ENCODE measurements around the gene SCARF1. TPM values are rescaled to one million over a fixed set of nuclear protein-coding genes. Genes with fewer than 3 reads are reported as not detected.

The SCARF1 gene
- polyA plus RNA-seq, 3 donors = 5.2 to 23.4 (median 6.3) TPM

GRCh38 chr17:1651559-1651844 is 6.0 kb upstream of the SCARF1 start:
- peaks cover 61 to 75% of the 10 kb centered on the region in 2 donors for H3K36me3 Mint-ChIP-seq
- H3K4me1 Mint-ChIP-seq = peaks cover 27% of the 10 kb centered on the region
- peaks cover 34% of the 10 kb centered on the region for H4K20me1 ChIP-seq (ENCODE audit: insufficient read depth, low read length)
- DNase-seq = no peak
- H3K9me3 ChIP-seq (replicated peaks in 1 of 2; ENCODE audit: control insufficient read depth in 1 of 2, insufficient read depth in 1 of 2, low read length in 2 of 2) = no peaks in the 10 kb centered on the region
- no peaks in the 10 kb centered on the region for H3K79me2 ChIP-seq (ENCODE audit: insufficient read depth, low read length)
- H3K4me1 ChIP-seq (ENCODE audit: control insufficient read depth in 1 of 2, insufficient read depth in 2 of 2, low read length in 2 of 2) = peaks cover 26 to 37% of the 10 kb centered on the region in 2 donors
- H3K27me3 ChIP-seq (ENCODE audit: control insufficient read depth in 2 of 2, insufficient read depth in 2 of 2, low read length in 2 of 2) = no peaks in the 10 kb centered on the region
- H3K9ac ChIP-seq (ENCODE audit: insufficient read depth, low read length, poor library complexity, severe bottlenecking) = no peak overlapping the region
- H3K4me2 ChIP-seq (replicated peaks; ENCODE audit: extremely low read depth, low read length, poor library complexity, severe bottlenecking) = no peak overlapping the region
- H3K9me3 Mint-ChIP-seq = no peaks in the 10 kb centered on the region
- peaks cover 0 to 4% (median 3%) of the 10 kb centered on the region in 3 donors for H3K27me3 Mint-ChIP-seq (ENCODE audit: low read depth in 3 of 3)
- intact Hi-C loops (cut with micrococcal nuclease) = no loop called here
- no peak overlapping the region for H2AFZ ChIP-seq (ENCODE audit: insufficient read depth, low read depth, low read length, poor library complexity, severe bottlenecking)
- TF ChIP-seq CTCF (IDR thresholded peaks at IDR 0.05) = no peak
- H3K27ac ChIP-seq (ENCODE audit: low read depth in 1 of 2, low read length in 2 of 2) = no peak overlapping the region
- no peak overlapping the region for H3K4me3 Mint-ChIP-seq
- no peak overlapping the region for H3K4me3 ChIP-seq (replicated peaks in 1 of 3; ENCODE audit: low read depth in 2 of 3, low read length in 3 of 3)
- WGBS (ENCODE audit: insufficient coverage) = 96% methylated on average over 4 of the region's 4 CpGs
- H3K27ac Mint-ChIP-seq = no peak overlapping the region
- H3K36me3 ChIP-seq (replicated peaks in 1 of 2; ENCODE audit: control insufficient read depth in 1 of 2, insufficient read depth in 2 of 2, low read length in 2 of 2) = peaks cover 57 to 60% of the 10 kb centered on the region in 2 donors

GRCh38 chr17:1650731-1651558 is 5.4 kb upstream of the SCARF1 start:
- Histone ChIP-seq H3K79me2 (ENCODE audit: insufficient read depth, low read length) (no peaks in the 10 kb centered on the region), H3K9ac (ENCODE audit: insufficient read depth, low read length, poor library complexity, severe bottlenecking) (no peak overlapping the region), H2AFZ (ENCODE audit: insufficient read depth, low read depth, low read length, poor library complexity, severe bottlenecking) (no peak overlapping the region), H4K20me1 (ENCODE audit: insufficient read depth, low read length) (peaks cover 29% of the 10 kb centered on the region), H3K4me3 (replicated peaks in 1 of 3; ENCODE audit: low read depth in 2 of 3, low read length in 3 of 3) (no peak overlapping the region), H3K27ac (ENCODE audit: low read depth in 1 of 2, low read length in 2 of 2) (peak overlapping the region in 1 of 2 donors; percentile 76), H3K27me3 (ENCODE audit: control insufficient read depth in 2 of 2, insufficient read depth in 2 of 2, low read length in 2 of 2) (no peaks in the 10 kb centered on the region), H3K4me1 (ENCODE audit: control insufficient read depth in 1 of 2, insufficient read depth in 2 of 2, low read length in 2 of 2) (peaks cover 32 to 43% of the 10 kb centered on the region in 2 donors), H3K4me2 (replicated peaks; ENCODE audit: extremely low read depth, low read length, poor library complexity, severe bottlenecking) (no peak overlapping the region), H3K9me3 (replicated peaks in 1 of 2; ENCODE audit: control insufficient read depth in 1 of 2, insufficient read depth in 1 of 2, low read length in 2 of 2) (no peaks in the 10 kb centered on the region), H3K36me3 (replicated peaks in 1 of 2; ENCODE audit: control insufficient read depth in 1 of 2, insufficient read depth in 2 of 2, low read length in 2 of 2) (peaks cover 51 to 54% of the 10 kb centered on the region in 2 donors)
- Mint-ChIP-seq H3K4me1 (peaks cover 33% of the 10 kb centered on the region), H3K4me3 (no peak overlapping the region), H3K27ac (peak overlapping the region in 3 of 7 donors; percentile 37 to 77 (median 54)), H3K9me3 (no peaks in the 10 kb centered on the region), H3K36me3 (peaks cover 58 to 72% of the 10 kb centered on the region in 2 donors), H3K27me3 (ENCODE audit: low read depth in 3 of 3) (peaks cover 0 to 8% (median 3%) of the 10 kb centered on the region in 3 donors)
- intact Hi-C loops (cut with micrococcal nuclease) = no loop called here
- no peak for DNase-seq
- no peak for TF ChIP-seq CTCF (IDR thresholded peaks at IDR 0.05)
- WGBS (ENCODE audit: insufficient coverage) = 71% methylated on average over 13 of the region's 22 CpGs

All from CD14-positive monocyte (primary cell).